HG03060 (cell line): Measurements from ENCODE around the gene BMP7.

Experiments
- ATAC-seq: cut with Tn5 transposase; IDR thresholded peaks from one replicate; pipeline ENCODE4 v1.9.1; 2021; ENCODE audit warnings: low read depth, moderate number of reproducible peaks; ENCODE audit not compliant: unreplicated experiment

Gene BMP7

GRCh38 chr20:57236813-57237584, 29.4 kb downstream of the BMP7 start:
- no peak for ATAC-seq

GRCh38 chr20:57234556-57235251, 31.7 kb downstream of the BMP7 start:
- ATAC-seq: no peak

GRCh38 chr20:57231951-57232428, 34.5 kb downstream of the BMP7 start:
- no peak for ATAC-seq

- ATAC-seq: no peak
Observed at GRCh38 chr20:57231161-57231560, 35.3 kb downstream of the BMP7 start.

GRCh38 chr20:57230247-57230646, 36.2 kb downstream of the BMP7 start:
- no peak for ATAC-seq

GRCh38 chr20:57229490-57229889, 37.0 kb downstream of the BMP7 start:
- ATAC-seq: no peak

GRCh38 chr20:57225830-57226229, 40.6 kb downstream of the BMP7 start:
- no peak for ATAC-seq

- no peak for ATAC-seq
Observed at GRCh38 chr20:57225197-57225733, 41.2 kb downstream of the BMP7 start.

- no peak for ATAC-seq
Observed at GRCh38 chr20:57224641-57225138, 41.8 kb downstream of the BMP7 start.

- no peak for ATAC-seq
Observed at GRCh38 chr20:57223648-57224489, 42.6 kb downstream of the BMP7 start.

GRCh38 chr20:57222631-57222950, 43.9 kb downstream of the BMP7 start:
- ATAC-seq: no peak

GRCh38 chr20:57221916-57222630, 44.4 kb downstream of the BMP7 start:
- ATAC-seq: no peak

GRCh38 chr20:57220337-57221145, 45.9 kb downstream of the BMP7 start:
- ATAC-seq: no peak

GRCh38 chr20:57219071-57219677, 47.3 kb downstream of the BMP7 start:
- ATAC-seq: no peak

- ATAC-seq: no peak
Observed at GRCh38 chr20:57218489-57218888, 48.0 kb downstream of the BMP7 start.

- no peak for ATAC-seq
Observed at GRCh38 chr20:57217802-57218201, 48.6 kb downstream of the BMP7 start.

GRCh38 chr20:57216669-57217068, 49.8 kb downstream of the BMP7 start:
- no peak for ATAC-seq

GRCh38 chr20:57215826-57216471, 50.5 kb downstream of the BMP7 start:
- no peak for ATAC-seq
